Calu3 (cell line): Measurements from ENCODE around the gene HOXA11. TPM values are rescaled to one million over a fixed set of nuclear protein-coding genes. Genes with fewer than 3 reads are reported as not detected.

Experiments used
- BruUV-seq: library from RNA; stranded (reverse); fragments of 400-500 nt; replicated peaks from 2 replicates; lab custom pipeline; 2021; lab: Mats Ljungman, UMichigan
- CTCF ChIA-PET: fragments of 300-600 bp; sonication (Branson Sonifier 250); formaldehyde crosslinking; loops from one replicate; lab custom pipeline; 2022; ENCODE audit warnings: antibody characterized with exemption; lab: Charles Lee
- DNase-seq: peaks from one replicate; pipeline ENCODE4 v3.0.0; 2022
- H3K27ac Mint-ChIP-seq: one replicate; pipeline ENCODE4 v1.8.0; 2022; ENCODE audit warnings: mixed read lengths; ENCODE audit not compliant: unreplicated experiment
- H3K27me3 Mint-ChIP-seq: one replicate; pipeline ENCODE4 v1.8.0; 2022; ENCODE audit warnings: mixed read lengths; ENCODE audit not compliant: unreplicated experiment
- H3K36me3 Mint-ChIP-seq: one replicate; pipeline ENCODE4 v1.8.0; 2022; ENCODE audit warnings: mild to moderate bottlenecking, moderate library complexity, mixed read lengths; ENCODE audit not compliant: insufficient read depth, unreplicated experiment
- H3K4me1 Mint-ChIP-seq: one replicate; pipeline ENCODE4 v1.8.0; 2022; ENCODE audit warnings: mild to moderate bottlenecking, low read depth, mixed read lengths; ENCODE audit not compliant: unreplicated experiment
- H3K4me3 Mint-ChIP-seq: one replicate; pipeline ENCODE4 v1.8.0; 2022; ENCODE audit warnings: mild to moderate bottlenecking, low read depth, moderate library complexity, mixed read lengths; ENCODE audit not compliant: unreplicated experiment
- H3K9me3 Mint-ChIP-seq: one replicate; pipeline ENCODE4 v1.8.0; 2022; ENCODE audit warnings: low read depth, mixed read lengths; ENCODE audit not compliant: unreplicated experiment
- CTCF ChIP-seq: fragments of 200-600 bp; IDR thresholded peaks from one replicate; pipeline ENCODE4 v1.8.0; 2022; ENCODE audit warnings: antibody characterized with exemption; ENCODE audit not compliant: unreplicated experiment
- intact Hi-C: fragments of 100-400 bp; cut with micrococcal nuclease; formaldehyde crosslinking; loops from one replicate; pipeline ENCODE4 v1.10.0; 2022; ENCODE audit not compliant: unreplicated experiment
- total RNA-seq: library from RNA; stranded (reverse); gene quantifications from 2 replicates; pipeline ENCODE4 v1.2.3, GENCODE V29; 2022

The HOXA11 gene
- total RNA-seq, 1 experiment from 2014 or later: 0.54 TPM

GRCh38 chr7:27156916-27157701, 27.9 kb downstream of the HOXA11 start:
- no peak for DNase-seq
- H3K4me1 Mint-ChIP-seq: peaks cover under 1% of the 10 kb centered on the region
- no peak for TF ChIP-seq CTCF
- peaks cover 7% of the 10 kb centered on the region for H3K36me3 Mint-ChIP-seq
- no peak overlapping the region for H3K27ac Mint-ChIP-seq
- CTCF ChIA-PET: interaction anchor here (1.9 kb wide), 1 partner anchor 475 kb away, joined by 5 read pairs; no protein-coding TSS in a partner anchor
- no peak overlapping the region for H3K4me3 Mint-ChIP-seq
- H3K27me3 Mint-ChIP-seq: peaks cover 23% of the 10 kb centered on the region
- intact Hi-C loops: no loop called here
- BruUV-seq: no TSS peak
- H3K9me3 Mint-ChIP-seq: no peaks in the 10 kb centered on the region

DNA sequence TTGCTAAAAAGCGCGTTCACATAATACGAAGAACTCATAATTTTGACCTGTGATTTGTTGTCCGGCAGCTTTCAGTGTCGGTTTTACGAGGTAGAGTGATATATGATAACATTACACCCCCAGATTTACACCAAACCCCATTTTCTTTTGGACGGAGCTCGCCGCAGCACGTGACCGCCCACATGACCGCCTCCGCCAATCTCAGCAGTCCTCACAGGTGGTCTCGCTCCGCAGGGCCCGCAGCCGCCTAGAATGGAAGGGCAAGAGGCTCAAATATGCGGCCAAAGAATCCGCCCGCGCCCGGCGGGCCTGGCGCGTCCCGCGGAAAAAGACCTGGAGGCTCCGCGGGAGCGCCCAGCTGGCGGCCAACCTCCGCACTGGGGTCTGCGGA, 28.5 kb downstream of the HOXA11 start, which contains the start of gene HOXA7:
Gene HOXA7, minus strand, starts transcription at position 168 of the 391 bp plus-strand sequence. Its CDS starts 130 bp downstream, at position 38.
- no TSS peak for BruUV-seq
- Mint-ChIP-seq H3K4me1 (peaks cover 6% of the 10 kb centered on the region), H3K36me3 (peaks cover 11% of the 10 kb centered on the region), H3K27me3 (peaks cover 30% of the 10 kb centered on the region), H3K9me3 (no peaks in the 10 kb centered on the region), H3K27ac (no peak within 1 kb of the TSS), H3K4me3 (no peak within 1 kb of the TSS)
- CTCF ChIA-PET: interaction anchor here (1.9 kb wide), 1 partner anchor 474 kb away, joined by 5 read pairs; no protein-coding TSS in a partner anchor
- intact Hi-C loops: no loop called here
- TF ChIP-seq CTCF: no peak
- DNase-seq: no peak

GRCh38 chr7:27155816-27156507, 29.1 kb downstream of the HOXA11 start:
- DNase-seq: no peak
- peaks cover 14% of the 10 kb centered on the region for H3K36me3 Mint-ChIP-seq
- no TSS peak for BruUV-seq
- intact Hi-C loops: no loop called here
- H3K4me1 Mint-ChIP-seq: peaks cover 11% of the 10 kb centered on the region
- H3K27me3 Mint-ChIP-seq: peaks cover 35% of the 10 kb centered on the region
- H3K27ac Mint-ChIP-seq: no peak overlapping the region
- no peak overlapping the region for H3K4me3 Mint-ChIP-seq
- CTCF ChIA-PET: no interaction called here
- TF ChIP-seq CTCF: no peak
- H3K9me3 Mint-ChIP-seq: no peaks in the 10 kb centered on the region

- CTCF ChIA-PET: no interaction called here
- intact Hi-C loops: loop anchor here (5.0 kb wide), 1 partner anchor 1263 kb away; no protein-coding TSS in a partner anchor
- Mint-ChIP-seq H3K4me1 (peaks cover 11% of the 10 kb centered on the region), H3K9me3 (no peaks in the 10 kb centered on the region), H3K36me3 (peaks cover 18% of the 10 kb centered on the region), H3K27me3 (peaks cover 36% of the 10 kb centered on the region), H3K4me3 (no peak overlapping the region), H3K27ac (no peak overlapping the region)
- TF ChIP-seq CTCF: no peak
- DNase-seq: no peak
- BruUV-seq: no TSS peak
These were observed 29.9 kb downstream of the HOXA11 start for GRCh38 chr7:27154901-27155815.
